IPS-20b (cell line): ENCODE measurements around the gene CAVIN3.
A peak's percentile ranks its signal among the peaks of the same experiment; 100 is the strongest.

Source experiments
- H3K27ac ChIP-seq: one replicate; pipeline ENCODE4 v1.5.1; 2013; ENCODE audit warnings: low read length
- H3K27me3 ChIP-seq: 2 replicates; pipeline ENCODE4 v1.6.1; 2013; ENCODE audit warnings: mild to moderate bottlenecking, low read length, inconsistent platforms; ENCODE audit not compliant: insufficient read depth
- H3K36me3 ChIP-seq: 2 replicates; pipeline ENCODE4 v1.6.1; 2013; ENCODE audit warnings: low read depth, mild to moderate bottlenecking, inconsistent platforms, low read length, moderate library complexity; ENCODE audit not compliant: insufficient read depth
- H3K4me1 ChIP-seq: 2 replicates; pipeline ENCODE4 v1.6.1; 2013; ENCODE audit warnings: mild to moderate bottlenecking, control low read depth, inconsistent platforms, low read length, moderate library complexity; ENCODE audit not compliant: insufficient read depth
- H3K4me3 ChIP-seq: 2 replicates; pipeline ENCODE4 v1.5.1; 2013; ENCODE audit warnings: mild to moderate bottlenecking, low read length, inconsistent platforms
- H3K9ac ChIP-seq: 2 replicates; pipeline ENCODE4 v1.6.1; 2013; ENCODE audit warnings: low read depth, mild to moderate bottlenecking, inconsistent platforms, low read length, moderate library complexity
- H3K9me3 ChIP-seq: 2 replicates; pipeline ENCODE4 v1.6.1; 2013; ENCODE audit warnings: mild to moderate bottlenecking, low read depth, low read length, inconsistent platforms; ENCODE audit not compliant: insufficient read depth

Gene CAVIN3

GRCh38 chr11:6350486-6350885 lies 30.2 kb upstream of the CAVIN3 start:
- H3K9ac ChIP-seq: no peak overlapping the region
- H3K27ac ChIP-seq: no peak overlapping the region
- H3K4me3 ChIP-seq: no peak overlapping the region
- no peaks in the 10 kb centered on the region for H3K9me3 ChIP-seq
- no peaks in the 10 kb centered on the region for H3K36me3 ChIP-seq
- no peaks in the 10 kb centered on the region; the same call in 1 of the 2 replicates for H3K4me1 ChIP-seq
- no peaks in the 10 kb centered on the region for H3K27me3 ChIP-seq

- H3K36me3 ChIP-seq: no peaks in the 10 kb centered on the region
- no peaks in the 10 kb centered on the region for H3K9me3 ChIP-seq
- no peak overlapping the region for H3K9ac ChIP-seq
- no peak overlapping the region for H3K4me3 ChIP-seq
- no peaks in the 10 kb centered on the region for H3K27me3 ChIP-seq
- no peaks in the 10 kb centered on the region; the same call in 1 of the 2 replicates for H3K4me1 ChIP-seq
- H3K27ac ChIP-seq: no peak overlapping the region
Observed at GRCh38 chr11:6350043-6350442, 29.7 kb upstream of the CAVIN3 start.

- no peak overlapping the region for H3K4me3 ChIP-seq
Observed at GRCh38 chr11:6345366-6345765, 25.1 kb upstream of the CAVIN3 start.

GRCh38 chr11:6336293-6336692 lies 16.0 kb upstream of the CAVIN3 start:
- no peaks in the 10 kb centered on the region for H3K27me3 ChIP-seq
- H3K9ac ChIP-seq: no peak overlapping the region
- H3K4me3 ChIP-seq: no peak overlapping the region
- no peaks in the 10 kb centered on the region for H3K9me3 ChIP-seq
- no peaks in the 10 kb centered on the region for H3K36me3 ChIP-seq
- H3K27ac ChIP-seq: no peak overlapping the region
- H3K4me1 ChIP-seq: peaks cover 15% of the 10 kb centered on the region; the same call in 1 of the 2 replicates

More at GRCh38 chr11:6345366-6345765, 25.1 kb upstream of the CAVIN3 start:
- no peaks in the 10 kb centered on the region for H3K27me3 ChIP-seq
- H3K9me3 ChIP-seq: no peaks in the 10 kb centered on the region
- no peaks in the 10 kb centered on the region for H3K4me1 ChIP-seq
- H3K27ac ChIP-seq: no peak overlapping the region
- no peaks in the 10 kb centered on the region for H3K36me3 ChIP-seq
- no peak overlapping the region for H3K9ac ChIP-seq

- H3K4me1 ChIP-seq: peaks cover 15% of the 10 kb centered on the region; the same call in 1 of the 2 replicates
- H3K27me3 ChIP-seq: no peaks in the 10 kb centered on the region
- H3K36me3 ChIP-seq: no peaks in the 10 kb centered on the region
- H3K4me3 ChIP-seq: no peak overlapping the region
- no peak overlapping the region for H3K9ac ChIP-seq
- no peak overlapping the region for H3K27ac ChIP-seq
- H3K9me3 ChIP-seq: no peaks in the 10 kb centered on the region
Observed at GRCh38 chr11:6334806-6335205, 14.5 kb upstream of the CAVIN3 start.

- Histone ChIP-seq H3K4me1 (peaks cover 9% of the 10 kb centered on the region; the same call in 1 of the 2 replicates), H3K4me3 (no peak overlapping the region), H3K9ac (no peak overlapping the region), H3K27ac (no peak overlapping the region), H3K27me3 (no peaks in the 10 kb centered on the region), H3K9me3 (no peaks in the 10 kb centered on the region), H3K36me3 (no peaks in the 10 kb centered on the region)
Observed at GRCh38 chr11:6333095-6333494, 12.8 kb upstream of the CAVIN3 start.

GRCh38 chr11:6332066-6332465 lies 11.8 kb upstream of the CAVIN3 start:
- H3K27ac ChIP-seq: no peak overlapping the region
- H3K36me3 ChIP-seq: no peaks in the 10 kb centered on the region
- no peaks in the 10 kb centered on the region for H3K27me3 ChIP-seq
- H3K4me3 ChIP-seq: no peak overlapping the region
- H3K4me1 ChIP-seq: peaks cover 15% of the 10 kb centered on the region
- H3K9me3 ChIP-seq: no peaks in the 10 kb centered on the region
- H3K9ac ChIP-seq: no peak overlapping the region

GRCh38 chr11:6328321-6328720 lies 8.0 kb upstream of the CAVIN3 start:
- Histone ChIP-seq H3K9ac (no peak overlapping the region), H3K4me3 (no peak overlapping the region), H3K36me3 (no peaks in the 10 kb centered on the region), H3K4me1 (peaks cover 35% of the 10 kb centered on the region), H3K27ac (no peak overlapping the region), H3K27me3 (no peaks in the 10 kb centered on the region), H3K9me3 (no peaks in the 10 kb centered on the region)

- H3K4me1 ChIP-seq: peaks cover 38% of the 10 kb centered on the region
- H3K4me3 ChIP-seq: no peak overlapping the region
- H3K27ac ChIP-seq: no peak overlapping the region
- no peaks in the 10 kb centered on the region for H3K9me3 ChIP-seq
- no peaks in the 10 kb centered on the region for H3K27me3 ChIP-seq
- H3K36me3 ChIP-seq: no peaks in the 10 kb centered on the region
- no peak overlapping the region for H3K9ac ChIP-seq
Observed at GRCh38 chr11:6327806-6328205, 7.5 kb upstream of the CAVIN3 start.

- H3K36me3 ChIP-seq: no peaks in the 10 kb centered on the region
- 0 out of 2 replicates have a peak overlapping the region, but pooled peaks have one; percentile 9 for H3K9ac ChIP-seq
- no peaks in the 10 kb centered on the region for H3K9me3 ChIP-seq
- H3K27ac ChIP-seq: no peak overlapping the region
- H3K4me3 ChIP-seq: no peak overlapping the region
- H3K27me3 ChIP-seq: no peaks in the 10 kb centered on the region
- H3K4me1 ChIP-seq: peaks cover 45% of the 10 kb centered on the region
Observed at GRCh38 chr11:6326985-6327384, 6.7 kb upstream of the CAVIN3 start.

- no peak overlapping the region for H3K4me3 ChIP-seq
- 0 out of 2 replicates have a peak overlapping the region, but pooled peaks have one; percentile 9 for H3K9ac ChIP-seq
- H3K4me1 ChIP-seq: peaks cover 51% of the 10 kb centered on the region
- H3K27ac ChIP-seq: no peak overlapping the region
- H3K36me3 ChIP-seq: no peaks in the 10 kb centered on the region
- no peaks in the 10 kb centered on the region; the same call in 1 of the 2 replicates for H3K27me3 ChIP-seq
- H3K9me3 ChIP-seq: no peaks in the 10 kb centered on the region
Observed at GRCh38 chr11:6326303-6326702, 6.0 kb upstream of the CAVIN3 start.

GRCh38 chr11:6323291-6323905 lies 3.1 kb upstream of the CAVIN3 start:
- Histone ChIP-seq H3K9me3 (no peaks in the 10 kb centered on the region), H3K36me3 (no peaks in the 10 kb centered on the region), H3K9ac (peak overlapping the region; percentile 82; the same call in 1 of the 2 replicates), H3K27ac (peak overlapping the region; percentile 85), H3K27me3 (peaks cover 11% of the 10 kb centered on the region; the same call in 1 of the 2 replicates), H3K4me1 (peaks cover 59% of the 10 kb centered on the region), H3K4me3 (peak overlapping the region; percentile 26; the same call in 1 of the 2 replicates)
